IMR-90 (cell line): ENCODE data around the gene MCTP1. TPM values are rescaled to one million over a fixed set of nuclear protein-coding genes. Genes with fewer than 3 reads are reported as not detected.
"Not testable (repeated sequence)": the region's sequence is repeated elsewhere in the genome, so short reads cannot be mapped to it uniquely, and the experiment has no call there.

ENCODE experiments used
- ATAC-seq: fragments of 200-7000 bp; cut with Tn5 transposase; 2 replicates; pipeline ENCODE4 v1.9.1; 2020; ENCODE audit warnings: low read depth, mild to moderate bottlenecking, moderate library complexity
- BruUV-seq: library from RNA; stranded (reverse); fragments of 400-500 nt; replicated peaks from 2 replicates; lab custom pipeline; 2021; lab: Mats Ljungman, UMichigan
- CTCF ChIA-PET: fragments of 300-600 bp; formaldehyde crosslinking; extraction: SDS; loops from one replicate; lab custom pipeline; 2021; ENCODE audit warnings: antibody characterized with exemption; lab: Yijun Ruan, JAX
- POLR2A ChIA-PET: fragments of 300-600 bp; sonication (Branson Sonifier 250); formaldehyde crosslinking; loops from one replicate; lab custom pipeline; 2022; ENCODE audit warnings: antibody characterized with exemption; ENCODE audit not compliant: unreplicated experiment; lab: Charles Lee
- DNase-seq: peaks from one replicate; pipeline ENCODE4 v3.0.0; 2013
- H2AFZ ChIP-seq: replicated peaks from 2 replicates; pipeline ENCODE3; 2013; ENCODE audit warnings: low read length, mild to moderate bottlenecking; ENCODE audit not compliant: poor library complexity
- H2AK5ac ChIP-seq: 2 replicates; pipeline ENCODE4 v1.6.1; 2013; ENCODE audit warnings: low read depth, low read length, inconsistent platforms
- H2AK9ac ChIP-seq: replicated peaks from 2 replicates; pipeline ENCODE3; 2013; ENCODE audit warnings: mild to moderate bottlenecking, low read depth, low read length, moderate library complexity; ENCODE audit not compliant: poor library complexity
- H2BK120ac ChIP-seq: 2 replicates; pipeline ENCODE4 v1.6.1; 2013; ENCODE audit warnings: low read depth, low read length, inconsistent platforms
- H2BK15ac ChIP-seq: 3 replicates; pipeline ENCODE4 v1.6.1; 2013; ENCODE audit warnings: low read depth, low read length, inconsistent platforms
- H2BK20ac ChIP-seq: 2 replicates; pipeline ENCODE4 v1.6.1; 2013; ENCODE audit warnings: low read depth, mild to moderate bottlenecking, inconsistent platforms, low read length, moderate library complexity
- H2BK5ac ChIP-seq: 2 replicates; pipeline ENCODE4 v1.6.1; 2013; ENCODE audit warnings: mild to moderate bottlenecking, low read depth, low read length, inconsistent platforms; ENCODE audit not compliant: poor library complexity, severe bottlenecking
- H3K14ac ChIP-seq: replicated peaks from 2 replicates; pipeline ENCODE4 v1.6.1; 2013; ENCODE audit warnings: low read depth, low read length, inconsistent platforms
- H3K18ac ChIP-seq: 2 replicates; pipeline ENCODE4 v1.6.1; 2013; ENCODE audit warnings: low read depth, low read length, control low read depth
- H3K23ac ChIP-seq: 2 replicates; pipeline ENCODE4 v1.6.1; 2013; ENCODE audit warnings: low read depth, low read length, inconsistent platforms
- H3K27ac ChIP-seq: 2 replicates; pipeline ENCODE4 v1.5.1; 2013; ENCODE audit warnings: mild to moderate bottlenecking, control low read depth, low read length; ENCODE audit not compliant: insufficient read depth
- H3K27me3 ChIP-seq: 2 replicates; pipeline ENCODE4 v1.6.1; 2013; ENCODE audit warnings: low read length; ENCODE audit not compliant: control insufficient read depth, insufficient read depth
- H3K36me3 ChIP-seq: 2 replicates; pipeline ENCODE4 v1.6.1; 2013; ENCODE audit warnings: low read length, mixed read lengths; ENCODE audit not compliant: control insufficient read depth, insufficient read depth
- H3K4ac ChIP-seq: 2 replicates; pipeline ENCODE4 v1.6.1; 2013; ENCODE audit warnings: low read depth, low read length, inconsistent platforms
- H3K4me1 ChIP-seq: 2 replicates; pipeline ENCODE4 v1.6.1; 2013; ENCODE audit warnings: low read length, mixed read lengths; ENCODE audit not compliant: control insufficient read depth, insufficient read depth
- H3K4me2 ChIP-seq: 2 replicates; pipeline ENCODE4 v1.6.1; 2013; ENCODE audit warnings: low read depth, mild to moderate bottlenecking, control low read depth, low read length, moderate library complexity
- H3K4me3 ChIP-seq: 2 replicates; pipeline ENCODE4 v1.5.1; 2013; ENCODE audit warnings: low read depth, mild to moderate bottlenecking, control low read depth, low read length, moderate library complexity; ENCODE audit not compliant: insufficient read depth
- H3K56ac ChIP-seq: 2 replicates; pipeline ENCODE4 v1.6.1; 2013; ENCODE audit warnings: low read length, inconsistent platforms; ENCODE audit not compliant: insufficient read depth; ENCODE audit errors: extremely low read depth
- H3K79me1 ChIP-seq, 2 experiments: 2 replicates each; pipeline ENCODE4 v1.6.1; 2013; ENCODE audit warnings: low read length in 2 of 2, inconsistent platforms in 1 of 2, low read depth in 1 of 2
- H3K9ac ChIP-seq: 2 replicates; pipeline ENCODE4 v1.6.1; 2013; ENCODE audit warnings: low read depth, low read length, control low read depth
- H3K9me1 ChIP-seq: 2 replicates; pipeline ENCODE4 v1.6.1; 2013; ENCODE audit warnings: low read length, inconsistent platforms; ENCODE audit not compliant: insufficient read depth
- H3K9me3 ChIP-seq: 2 replicates; pipeline ENCODE4 v1.6.1; 2013; ENCODE audit warnings: low read length; ENCODE audit not compliant: control insufficient read depth, insufficient read depth
- H4K20me1 ChIP-seq: 2 replicates; pipeline ENCODE4 v1.6.1; 2013; ENCODE audit warnings: low read length, inconsistent platforms; ENCODE audit not compliant: insufficient read depth
- H4K5ac ChIP-seq: 2 replicates; pipeline ENCODE4 v1.6.1; 2013; ENCODE audit warnings: mild to moderate bottlenecking, low read depth, low read length, control low read depth
- H4K8ac ChIP-seq, 2 experiments: 2 replicates each; pipeline ENCODE4 v1.6.1; 2013; ENCODE audit warnings: low read depth in 2 of 2, low read length in 2 of 2, control low read depth in 1 of 2, inconsistent platforms in 1 of 2
- H4K91ac ChIP-seq: 2 replicates; pipeline ENCODE4 v1.6.1; 2013; ENCODE audit warnings: low read depth, low read length, inconsistent platforms; ENCODE audit not compliant: insufficient read depth
- BHLHE40 ChIP-seq: fragments of 150-350 bp; IDR thresholded peaks from 2 replicates; pipeline ENCODE4 v1.6.1; 2016; ENCODE audit warnings: mild to moderate bottlenecking, low read depth, low read length
- NFE2L2 ChIP-seq: fragments of 150-350 bp; IDR thresholded peaks from 2 replicates; pipeline ENCODE4 v1.6.1; 2016; ENCODE audit warnings: low read depth, mild to moderate bottlenecking, low read length
- SMC3 ChIP-seq: fragments of 150-350 bp; IDR thresholded peaks from 2 replicates; pipeline ENCODE4 v1.6.1; 2016; ENCODE audit warnings: low read depth, mild to moderate bottlenecking, antibody characterized with exemption, low read length, moderate library complexity
- WGBS, 2 experiments: methylation state at CpG; one replicate each; pipeline versions ENCODE4 v1.1.5 to v1.1.7; 2013; ENCODE audit warnings: missing lambda C conversion rate in 2 of 2; ENCODE audit not compliant: insufficient read length in 1 of 2; ENCODE audit errors: extremely low coverage in 2 of 2; 5-methylcytosine and 5-hydroxymethylcytosine counted together
- dilution Hi-C: fragments of 300-500 bp; cut with HindIII; formaldehyde crosslinking; loops from one replicate; pipeline ENCODE4 v1.14.3; 2018; ENCODE audit warnings: low sequenced_read_pairs; ENCODE audit not compliant: unreplicated experiment
- in situ Hi-C: fragments of 300-500 bp; cut with MboI; formaldehyde crosslinking; loops from 3 replicates; pipeline ENCODE4 v1.14.3; 2019; ENCODE audit warnings: low sequenced_read_pairs, inconsistent platforms, mixed read lengths
- intact Hi-C: fragments of 100-400 bp; cut with micrococcal nuclease; formaldehyde crosslinking; loops from 2 replicates; pipeline ENCODE4 v1.10.0; 2022
- polyA plus RNA-seq, 3 experiments: library from polyadenylated mRNA; depleted of rRNA; stranded (reverse); fragments of >200 nt; gene quantifications; 2 replicates each; pipeline ENCODE4 v1.2.3, GENCODE V29; 2012; ENCODE audit warnings: low replicate concordance in 1 of 3
- total RNA-seq: library from RNA; depleted of rRNA; stranded (reverse); fragments of >200 nt; gene quantifications from 2 replicates; pipeline ENCODE4 v1.2.3, GENCODE V29; 2012

The MCTP1 gene
- total and polyA plus RNA-seq, 2 of the 4 experiments (the other 2 are of a cell fraction), result 0.21 TPM; not detected in 1

- Histone ChIP-seq H3K36me3 (no peaks in the 10 kb centered on the region), H2AK5ac (no peak overlapping the region), H2AFZ (no peak overlapping the region), H3K14ac (no peak overlapping the region), H3K4me3 (no peak overlapping the region), H3K4me2 (no peak overlapping the region), H3K27me3 (no peaks in the 10 kb centered on the region), H4K91ac (no peak overlapping the region), H3K79me1 (no peaks in the 10 kb centered on the region), H2BK20ac (no peak overlapping the region), H4K8ac (no peak overlapping the region), H3K4me1 (no peaks in the 10 kb centered on the region), H3K9me3 (no peaks in the 10 kb centered on the region), H2BK15ac (no peak overlapping the region), H3K27ac (no peak overlapping the region), H3K18ac (no peak overlapping the region), H3K4ac (no peak overlapping the region), H2BK120ac (no peak overlapping the region), H4K20me1 (no peaks in the 10 kb centered on the region), H3K9ac (no peak overlapping the region), H2BK5ac (no peak overlapping the region), H2AK9ac (no peak overlapping the region), H3K9me1 (no peaks in the 10 kb centered on the region), H4K5ac (no peak overlapping the region), H3K23ac (no peak overlapping the region), H3K56ac (no peak overlapping the region)
- ATAC-seq (no peak), DNase-seq (no peak)
- intact Hi-C loops, result no loop called here
- ChIA-PET CTCF (no interaction called here), POLR2A (no interaction called here)
- dilution Hi-C loops, result no loop called here
- BruUV-seq, result no TSS peak
- WGBS, 2 experiments, result no CpG with 5 or more reads among the region's 7 CpGs
- in situ Hi-C loops, result no loop called here
- TF ChIP-seq SMC3 (no peak), BHLHE40 (no peak), NFE2L2 (no peak)
Measured at GRCh38 chr5:94998670-94999069, 286.2 kb downstream of the MCTP1 start.

- H4K91ac ChIP-seq, H2AFZ ChIP-seq, H2BK20ac ChIP-seq, in situ Hi-C loops, ATAC-seq, H3K4me2 ChIP-seq, H4K8ac ChIP-seq, H3K27me3 ChIP-seq, DNase-seq, H3K9me1 ChIP-seq, H3K4ac ChIP-seq, H3K4me1 ChIP-seq, H3K56ac ChIP-seq, CTCF ChIA-PET, H2AK9ac ChIP-seq, H3K9ac ChIP-seq, H3K14ac ChIP-seq, H2BK5ac ChIP-seq, H3K36me3 ChIP-seq, H2BK15ac ChIP-seq, dilution Hi-C loops, H3K23ac ChIP-seq, H3K18ac ChIP-seq, H4K20me1 ChIP-seq, H2AK5ac ChIP-seq, intact Hi-C loops, H4K5ac ChIP-seq, BruUV-seq, H3K27ac ChIP-seq, H2BK120ac ChIP-seq, H3K9me3 ChIP-seq, H3K79me1 ChIP-seq, POLR2A ChIA-PET, H3K4me3 ChIP-seq: not testable (repeated sequence)
- WGBS, 2 experiments, result no CpG with 5 or more reads among the region's 2 CpGs
Measured at GRCh38 chr5:94994537-94994936, 290.4 kb downstream of the MCTP1 start.
